HG03342 (cell line): ENCODE results near the gene ST8SIA2.

Experiments used
- ATAC-seq: cut with Tn5 transposase; IDR thresholded peaks from one replicate; pipeline ENCODE4 v1.9.1; 2021; ENCODE audit warnings: mild to moderate bottlenecking, moderate library complexity; ENCODE audit not compliant: unreplicated experiment

ST8SIA2 gene, protein sequence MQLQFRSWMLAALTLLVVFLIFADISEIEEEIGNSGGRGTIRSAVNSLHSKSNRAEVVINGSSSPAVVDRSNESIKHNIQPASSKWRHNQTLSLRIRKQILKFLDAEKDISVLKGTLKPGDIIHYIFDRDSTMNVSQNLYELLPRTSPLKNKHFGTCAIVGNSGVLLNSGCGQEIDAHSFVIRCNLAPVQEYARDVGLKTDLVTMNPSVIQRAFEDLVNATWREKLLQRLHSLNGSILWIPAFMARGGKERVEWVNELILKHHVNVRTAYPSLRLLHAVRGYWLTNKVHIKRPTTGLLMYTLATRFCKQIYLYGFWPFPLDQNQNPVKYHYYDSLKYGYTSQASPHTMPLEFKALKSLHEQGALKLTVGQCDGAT

DNA sequence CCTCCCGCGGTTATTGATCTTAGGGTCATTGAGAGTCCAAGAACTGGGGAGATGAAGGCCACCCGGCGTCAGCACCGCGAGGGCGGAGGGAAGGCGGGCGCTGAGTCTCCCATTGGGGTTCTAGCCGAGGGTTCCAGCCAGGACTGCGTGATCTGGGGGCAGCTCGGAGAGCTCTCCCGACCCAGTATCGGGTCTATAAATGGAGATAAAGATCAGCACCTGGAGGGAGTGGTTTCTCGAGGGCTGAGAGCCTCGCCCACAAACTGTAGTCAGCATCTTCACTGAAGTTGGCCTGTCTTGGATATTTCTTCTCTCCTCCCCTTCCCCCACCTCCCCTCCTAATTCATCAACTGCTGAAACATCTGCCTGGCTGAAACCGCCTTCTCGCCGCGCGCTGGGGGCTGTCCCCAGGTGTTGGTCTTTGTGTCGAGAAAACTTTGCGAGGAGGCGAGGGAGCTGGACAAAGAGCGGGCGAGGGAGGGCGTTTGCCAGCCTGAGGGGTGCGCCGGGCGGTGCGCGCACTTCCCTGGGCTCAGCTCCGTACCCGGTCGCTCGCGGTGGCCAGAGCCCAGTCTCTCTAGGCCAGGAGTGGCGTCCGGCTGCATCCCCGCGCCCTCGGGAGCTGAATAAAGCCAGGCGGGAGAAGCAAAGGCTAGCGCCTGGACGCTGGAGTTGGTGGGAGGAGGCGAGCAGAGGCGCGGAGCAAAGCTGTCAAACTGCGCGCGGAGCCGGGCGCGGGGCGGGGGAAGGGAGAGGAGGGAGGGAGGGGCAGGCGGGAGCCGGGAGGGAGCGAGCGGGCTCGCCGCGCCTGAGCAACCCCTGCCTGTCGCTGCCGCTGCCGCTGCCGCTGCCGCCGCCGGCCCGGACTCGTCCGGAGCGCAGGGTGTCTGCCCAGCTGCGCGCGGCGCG, at the start of gene ST8SIA2:
Gene ST8SIA2 (plus strand): TSS at position 811 of the 909 bp plus-strand sequence. CDS start 184 bp downstream, outside the sequence.
- ATAC-seq: no peak

- ATAC-seq: no peak
Observed at GRCh38 chr15:92343924-92344643, 49.6 kb upstream of the ST8SIA2 start.

DNA sequence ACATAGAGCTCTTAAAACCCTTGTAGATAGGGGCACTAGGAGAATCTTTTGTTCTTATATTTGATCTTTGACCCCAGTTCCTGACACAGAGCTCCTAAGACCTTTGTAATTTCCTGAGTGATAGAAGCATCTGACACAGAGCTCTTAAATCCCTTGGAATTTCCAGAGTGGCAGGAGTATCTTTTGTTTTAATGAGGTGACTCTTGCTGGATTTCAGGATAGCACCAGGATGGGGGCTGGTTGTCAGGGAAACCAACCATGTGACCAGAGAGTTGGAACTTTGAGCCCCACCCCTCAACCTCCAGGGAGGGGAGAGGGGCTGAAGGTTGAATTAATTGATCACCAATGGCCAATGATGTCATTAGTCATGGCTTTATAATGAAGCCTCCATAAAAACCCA, 47.6 kb upstream of the ST8SIA2 start:
- no peak for ATAC-seq

DNA sequence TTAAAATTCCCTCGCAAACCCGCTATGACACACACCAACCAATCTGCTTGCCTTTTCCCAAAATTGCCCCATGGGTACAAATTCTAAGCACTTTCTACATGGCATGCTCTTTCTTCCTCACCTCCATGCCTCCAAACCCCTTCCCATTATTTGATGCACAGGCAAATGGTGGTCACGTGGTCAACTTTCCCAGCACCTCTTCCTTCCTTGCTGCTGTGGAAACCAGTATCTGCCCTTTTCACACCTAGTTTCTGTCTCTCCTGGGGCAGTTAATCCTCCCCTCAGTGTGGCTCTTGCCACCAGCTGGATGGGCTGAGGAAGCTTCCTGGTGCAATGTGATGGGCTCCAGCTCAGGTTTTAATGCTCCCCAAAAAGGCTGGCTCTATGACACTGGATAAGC, 38.4 kb upstream of the ST8SIA2 start:
- ATAC-seq: no peak

DNA sequence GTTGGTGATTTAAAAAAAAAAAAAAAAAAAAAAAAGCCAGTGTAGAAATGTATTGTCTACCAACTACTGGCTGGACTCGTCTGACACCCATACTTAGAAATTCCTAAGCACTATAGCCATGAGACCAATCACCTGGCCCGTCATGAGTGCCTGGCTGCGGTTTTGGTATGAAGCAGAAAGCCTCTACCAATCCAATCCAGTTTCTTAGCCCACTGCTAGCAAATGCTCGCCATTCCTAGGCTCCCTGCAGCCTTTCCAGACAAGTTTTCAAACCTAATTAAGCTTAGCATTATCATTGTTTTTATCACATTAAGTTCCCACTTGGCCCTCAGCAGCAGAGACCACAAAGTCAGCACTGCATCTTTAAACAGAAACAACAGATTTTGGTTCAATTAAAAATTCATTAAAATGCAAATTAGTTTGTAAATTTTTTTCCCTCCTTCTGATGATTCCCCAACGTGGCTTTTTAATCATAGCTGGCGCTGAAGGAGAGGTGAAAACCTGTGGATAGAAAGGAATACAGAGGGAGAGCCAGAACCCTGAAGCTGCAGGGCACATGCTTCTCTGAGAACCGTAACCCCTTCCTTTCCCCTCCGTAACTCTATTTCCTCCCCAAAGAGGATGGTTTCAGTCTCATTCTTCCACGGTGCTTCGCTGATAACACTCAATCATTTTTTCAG, 32.2 kb upstream of the ST8SIA2 start:
- no peak for ATAC-seq

GRCh38 chr15:92362001-92362350, 31.7 kb upstream of the ST8SIA2 start:
- no peak for ATAC-seq

DNA sequence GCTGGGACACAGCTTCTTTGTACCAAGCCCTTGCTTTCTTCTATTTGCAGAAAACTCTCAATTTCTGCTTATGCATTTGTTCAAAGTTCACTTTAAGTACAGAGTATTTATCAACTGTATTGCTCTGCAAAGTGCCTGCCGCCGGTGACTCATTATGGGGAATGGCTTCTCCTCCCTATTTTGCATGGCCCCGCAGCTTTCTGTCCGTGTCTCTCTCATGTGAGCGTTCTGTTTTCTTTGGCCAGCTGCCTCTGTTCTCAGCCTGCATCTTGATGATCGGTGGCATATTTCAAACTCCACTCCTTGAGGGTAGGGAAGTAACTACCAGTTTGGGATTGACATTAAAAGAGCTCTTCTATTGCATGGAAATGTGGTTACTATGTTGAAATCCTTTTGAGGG, 28.6 kb upstream of the ST8SIA2 start:
- no peak for ATAC-seq

DNA sequence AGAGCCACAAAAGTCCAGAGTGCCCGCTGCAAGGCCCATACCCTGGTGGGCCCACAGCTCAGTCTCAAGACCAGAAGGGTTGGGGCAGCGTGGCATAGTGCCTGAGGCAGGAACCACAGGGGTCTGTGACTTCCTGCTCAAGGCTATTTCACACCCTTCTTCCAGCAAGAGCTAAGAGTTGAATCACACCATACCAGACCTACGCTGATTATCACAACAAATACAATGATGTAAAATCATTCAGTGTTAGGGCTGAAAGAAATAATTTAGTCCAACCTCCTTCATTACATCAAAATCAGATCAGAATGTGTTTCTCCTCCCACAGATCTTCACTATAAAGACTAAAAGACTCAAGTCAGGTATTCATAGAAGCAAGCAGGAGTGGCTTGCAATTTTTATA, 27.8 kb upstream of the ST8SIA2 start:
- ATAC-seq: no peak

GRCh38 chr15:92366381-92366780, 27.3 kb upstream of the ST8SIA2 start:
- no peak for ATAC-seq

GRCh38 chr15:92375057-92375456, 18.6 kb upstream of the ST8SIA2 start:
- no peak for ATAC-seq

GRCh38 chr15:92376109-92376508, 17.6 kb upstream of the ST8SIA2 start:
- no peak for ATAC-seq

DNA sequence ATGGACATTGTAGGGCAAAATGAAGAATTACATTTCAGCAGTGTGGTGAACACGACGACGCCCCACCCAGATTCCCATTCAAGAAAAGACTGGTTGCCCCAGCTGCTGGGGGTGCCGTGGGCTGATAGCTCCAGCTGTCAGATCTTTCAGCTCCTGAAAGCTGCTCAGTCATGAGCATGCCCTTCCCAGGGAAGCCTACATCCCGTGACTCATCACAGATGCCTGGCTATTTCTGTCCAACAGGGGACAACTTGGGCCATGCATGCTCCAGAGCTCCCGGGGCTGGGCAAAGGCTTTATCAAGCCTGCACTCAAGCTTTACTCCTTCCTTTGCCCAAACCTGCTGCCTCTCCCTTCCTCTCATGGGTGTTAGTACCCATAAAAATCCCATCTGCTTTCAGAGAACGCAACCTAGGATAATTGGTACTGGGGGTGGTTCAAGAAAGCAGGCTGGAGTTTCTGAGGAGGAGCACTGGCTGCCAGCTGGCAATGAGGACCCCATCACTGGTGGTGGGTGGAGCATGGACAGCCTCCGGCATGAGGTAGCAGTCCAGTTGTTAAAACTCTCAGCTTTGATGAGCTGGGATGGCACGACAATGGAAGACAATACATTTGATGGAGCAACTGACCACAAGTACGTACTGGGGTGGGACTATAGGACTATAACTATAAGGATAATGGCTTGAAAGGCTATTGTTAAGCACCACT, 16.4 kb upstream of the ST8SIA2 start:
- ATAC-seq: no peak

GRCh38 chr15:92383519-92384324, 10.0 kb upstream of the ST8SIA2 start:
- peak; percentile 84 for ATAC-seq

- ATAC-seq: no peak
Observed at GRCh38 chr15:92384381-92384780, 9.3 kb upstream of the ST8SIA2 start.

DNA sequence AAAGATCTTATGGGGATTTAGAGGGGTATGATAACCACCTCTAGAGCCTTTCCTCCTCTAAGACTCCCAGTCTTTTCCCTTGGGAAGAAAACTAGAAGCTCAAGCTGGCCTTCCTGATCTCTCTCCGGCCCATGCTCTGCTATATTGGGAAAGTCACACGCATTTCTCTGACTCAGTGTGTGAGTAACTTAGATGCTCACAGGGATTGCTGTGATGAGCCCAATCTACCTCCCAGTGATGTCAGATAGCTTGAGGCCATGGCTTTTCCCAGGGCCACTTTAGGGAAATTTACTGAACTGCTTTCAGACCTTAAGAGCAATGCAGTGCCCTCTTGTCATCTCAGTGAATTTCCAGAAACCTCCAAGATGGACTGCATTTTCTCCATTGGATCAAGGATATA, 8.6 kb upstream of the ST8SIA2 start:
- ATAC-seq: no peak

DNA sequence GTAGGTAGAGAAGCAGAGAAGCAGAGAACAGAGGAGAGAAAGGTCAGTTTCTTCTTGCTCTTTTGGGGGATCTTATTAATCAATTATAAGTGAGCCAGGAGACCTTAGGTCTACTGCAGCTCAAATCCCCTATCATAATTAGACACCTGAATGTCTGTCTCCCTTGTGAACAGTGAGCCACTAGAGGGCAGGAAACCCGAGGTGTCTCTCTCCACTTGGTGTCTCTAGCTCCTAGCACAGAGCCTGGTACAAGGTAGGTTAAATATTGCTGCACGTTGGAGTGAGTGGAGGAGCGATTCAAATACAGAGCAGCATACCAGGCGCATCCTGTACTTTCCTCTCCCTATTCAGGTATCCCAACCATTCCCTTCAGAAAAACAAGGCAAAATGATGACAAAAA, 2.0 kb upstream of the ST8SIA2 start:
- ATAC-seq: no peak

DNA sequence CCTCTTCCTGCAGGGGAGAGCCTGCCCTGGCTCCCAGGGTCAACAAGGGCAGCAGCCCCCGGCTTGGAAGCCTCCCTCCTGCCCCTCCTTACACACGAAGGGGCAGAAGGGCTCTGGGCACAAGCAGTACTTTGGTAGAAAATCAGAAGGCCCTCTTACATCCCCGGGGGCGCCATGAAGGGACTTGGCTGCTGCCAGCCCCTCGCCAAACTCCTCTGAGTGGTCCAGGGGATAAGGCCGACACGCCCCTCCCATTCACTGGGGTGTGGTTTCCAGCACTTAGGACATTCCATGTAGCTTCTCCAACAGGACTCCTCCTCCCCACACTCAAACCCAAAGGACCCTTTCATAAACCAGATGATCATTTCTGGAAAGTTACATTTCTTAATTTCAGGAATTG, 1.2 kb upstream of the ST8SIA2 start:
- no peak for ATAC-seq

- no peak for ATAC-seq
Observed at GRCh38 chr15:92393980-92394308, 263 bp downstream of the ST8SIA2 start.

GRCh38 chr15:92394309-92395097, 822 bp downstream of the ST8SIA2 start:
- no peak for ATAC-seq
